ENCODE data around the gene DUSP14. TPM values are rescaled to one million over a fixed set of nuclear protein-coding genes. Genes with fewer than 3 reads are reported as not detected.

The DUSP14 gene
- total RNA-seq, 2 donors from 2014 or later, result 17.0 to 22.8 TPM

- peaks cover 8% of the 10 kb centered on the region for H3K36me3 ChIP-seq (ENCODE audit: control insufficient read depth, insufficient read depth, low read length)
- no peak overlapping the region for H3K27ac ChIP-seq (ENCODE audit: low read depth, low read length)
- H3K4me3 ChIP-seq (ENCODE audit: low read length), result peak overlapping the region; percentile 88
- H3K4me1 ChIP-seq (ENCODE audit: control insufficient read depth, insufficient read depth, low read length), result peaks cover 7% of the 10 kb centered on the region
- DNase-seq, result peak; percentile 58
- Mint-ChIP-seq H3K27me3 (ENCODE audit: insufficient read depth) (peaks cover 38% of the 10 kb centered on the region), H3K27ac (peak overlapping the region; percentile 93), H3K36me3 (ENCODE audit: low read depth) (no peaks in the 10 kb centered on the region), H3K4me3 (peak overlapping the region; percentile 71), H3K4me1 (peaks cover 25% of the 10 kb centered on the region), H3K9me3 (no peaks in the 10 kb centered on the region)
- H3K27me3 ChIP-seq (ENCODE audit: control insufficient read depth, insufficient read depth, low read length, poor library complexity, severe bottlenecking), result peaks cover 8% of the 10 kb centered on the region
- no peak for TF ChIP-seq CTCF (conservative IDR thresholded peaks at IDR 0.05)
- WGBS, 2 experiments (ENCODE audit: insufficient coverage in 1 of 2, insufficient read length in 1 of 2), result 49 to 57% methylated on average over 7 of the region's 7 CpGs
- peak overlapping the region; percentile 62 for H3K9ac ChIP-seq (ENCODE audit: extremely low read depth, low read length, poor library complexity, severe bottlenecking)
- peaks cover 6% of the 10 kb centered on the region for H3K9me3 ChIP-seq (ENCODE audit: control insufficient read depth, low read length)
Measured at GRCh38 chr17:37488009-37488604, 1.6 kb upstream of the DUSP14 start.

DNA sequence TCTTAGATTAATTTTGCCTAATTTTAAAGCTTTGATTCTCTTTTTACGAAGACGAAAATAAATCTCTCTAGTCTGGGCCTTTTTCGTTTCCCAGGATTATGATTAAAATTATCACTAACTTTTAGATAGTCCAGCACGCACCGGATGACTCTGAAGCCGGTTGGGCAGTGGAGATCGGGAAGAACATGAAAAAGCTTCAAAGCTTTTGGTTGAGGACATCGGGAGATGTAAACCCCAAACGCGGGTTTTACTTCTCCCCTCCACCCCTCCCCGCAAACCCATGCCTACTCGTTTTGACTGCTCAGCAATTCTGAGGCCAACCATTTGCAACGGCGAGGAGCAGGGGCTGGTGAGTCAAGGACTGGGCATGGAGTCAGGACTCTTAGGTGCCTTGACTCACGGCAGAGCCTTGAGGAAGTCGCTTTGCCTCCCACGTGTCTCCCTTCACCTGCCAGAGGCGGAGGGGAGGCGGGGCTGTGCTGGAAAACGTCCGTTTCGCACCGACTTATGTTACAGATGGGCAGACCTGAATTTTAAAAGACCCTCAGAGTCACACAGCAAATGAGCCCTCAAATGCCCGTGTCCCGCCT, 989 bp upstream of the DUSP14 start:
- H3K4me1 ChIP-seq (ENCODE audit: control insufficient read depth, insufficient read depth, low read length), result peaks cover 5% of the 10 kb centered on the region
- peak overlapping the region; percentile 62 for H3K9ac ChIP-seq (ENCODE audit: extremely low read depth, low read length, poor library complexity, severe bottlenecking)
- Mint-ChIP-seq H3K9me3 (no peaks in the 10 kb centered on the region), H3K36me3 (ENCODE audit: low read depth) (no peaks in the 10 kb centered on the region), H3K4me3 (peak overlapping the region; percentile 71), H3K4me1 (peaks cover 19% of the 10 kb centered on the region), H3K27me3 (ENCODE audit: insufficient read depth) (peaks cover 38% of the 10 kb centered on the region), H3K27ac (peak overlapping the region; percentile 93)
- H3K36me3 ChIP-seq (ENCODE audit: control insufficient read depth, insufficient read depth, low read length), result peaks cover 10% of the 10 kb centered on the region
- peaks cover 11% of the 10 kb centered on the region for H3K9me3 ChIP-seq (ENCODE audit: control insufficient read depth, low read length)
- H3K27me3 ChIP-seq (ENCODE audit: control insufficient read depth, insufficient read depth, low read length, poor library complexity, severe bottlenecking), result peaks cover 8% of the 10 kb centered on the region
- H3K4me3 ChIP-seq (ENCODE audit: low read length), result peak overlapping the region; percentile 88
- H3K27ac ChIP-seq (ENCODE audit: low read depth, low read length), result no peak overlapping the region
- WGBS, 2 experiments (ENCODE audit: insufficient coverage in 1 of 2, insufficient read length in 1 of 2), result 6 to 8% methylated on average over 14 to 25 of the region's 25 CpGs
- peak; percentile 95 for DNase-seq
- no peak for TF ChIP-seq CTCF (conservative IDR thresholded peaks at IDR 0.05)

DNA sequence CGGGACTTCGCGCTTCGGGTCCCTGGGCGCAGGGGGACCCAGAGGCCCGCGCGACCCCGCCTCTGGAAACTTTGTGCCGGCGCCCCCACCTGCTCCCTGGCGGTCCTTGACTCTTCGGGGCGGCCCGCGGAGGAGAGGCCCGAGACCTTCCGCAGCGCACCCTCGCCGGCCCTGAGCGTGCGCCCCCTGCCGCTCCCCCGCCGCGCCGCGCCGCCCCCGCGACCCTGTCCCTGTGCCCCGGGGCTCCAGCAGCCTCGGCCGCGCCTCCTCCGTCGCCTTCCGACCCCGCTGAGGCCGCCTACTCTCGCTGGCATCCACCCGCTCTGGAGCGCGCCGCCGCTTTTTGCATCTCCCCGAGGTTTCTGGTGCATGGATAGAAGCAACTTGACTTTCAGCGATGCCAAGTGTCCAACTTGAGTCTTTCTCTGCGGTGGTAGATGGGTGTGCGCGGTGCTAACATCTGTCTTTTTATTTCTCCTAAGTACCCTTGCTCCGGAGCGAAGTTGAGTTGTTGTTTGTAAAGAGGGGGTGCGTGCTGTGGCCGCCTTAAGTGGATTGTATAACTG, 414 bp downstream of the DUSP14 start:
- H3K36me3 Mint-ChIP-seq (ENCODE audit: low read depth), result no peaks in the 10 kb centered on the region
- 0% methylated on average over 24 to 55 of the region's 56 CpGs for WGBS, 2 experiments (ENCODE audit: insufficient coverage in 1 of 2, insufficient read length in 1 of 2)
- H3K27ac Mint-ChIP-seq, result peak overlapping the region; percentile 18

More for the DNA sequence above, 414 bp downstream of the DUSP14 start:
- Mint-ChIP-seq H3K9me3 (no peaks in the 10 kb centered on the region), H3K27me3 (ENCODE audit: insufficient read depth) (peaks cover 40% of the 10 kb centered on the region), H3K4me3 (peak overlapping the region; percentile 71), H3K4me1 (peaks cover 26% of the 10 kb centered on the region)
- H3K9ac ChIP-seq (ENCODE audit: extremely low read depth, low read length, poor library complexity, severe bottlenecking), result peak overlapping the region; percentile 59
- peaks cover 5% of the 10 kb centered on the region for H3K4me1 ChIP-seq (ENCODE audit: control insufficient read depth, insufficient read depth, low read length)
- TF ChIP-seq CTCF (conservative IDR thresholded peaks at IDR 0.05), result peak; percentile 66
- peaks cover 10% of the 10 kb centered on the region for H3K36me3 ChIP-seq (ENCODE audit: control insufficient read depth, insufficient read depth, low read length)
- H3K27ac ChIP-seq (ENCODE audit: low read depth, low read length), result no peak overlapping the region
- peak overlapping the region; percentile 94 for H3K4me3 ChIP-seq (ENCODE audit: low read length)
- H3K9me3 ChIP-seq (ENCODE audit: control insufficient read depth, low read length), result peaks cover 11% of the 10 kb centered on the region
- DNase-seq, result peak; percentile 95
- peaks cover 8% of the 10 kb centered on the region for H3K27me3 ChIP-seq (ENCODE audit: control insufficient read depth, insufficient read depth, low read length, poor library complexity, severe bottlenecking)

Measured in endodermal cell (in vitro differentiated cells).